Endodermal cell (in vitro differentiated cells): Measurements from ENCODE around the gene HARS2. TPM values are rescaled to one million over a fixed set of nuclear protein-coding genes. Genes with fewer than 3 reads are reported as not detected.
"Not testable (repeated sequence)": the region's sequence is repeated elsewhere in the genome, so short reads cannot be mapped to it uniquely, and the experiment has no call there.

Source experiments
- DNase-seq: peaks from one replicate; pipeline ENCODE4 v3.0.0-alpha.2; 2017
- H3K27ac ChIP-seq: 2 replicates; pipeline ENCODE4 v1.5.1; 2013; ENCODE audit warnings: mild to moderate bottlenecking, low read depth, low read length, moderate library complexity
- H3K27me3 ChIP-seq: 2 replicates; pipeline ENCODE4 v1.6.1; 2013; ENCODE audit warnings: mild to moderate bottlenecking, low read length, moderate library complexity; ENCODE audit not compliant: insufficient read depth, control insufficient read depth, poor library complexity, severe bottlenecking
- H3K36me3 ChIP-seq: 2 replicates; pipeline ENCODE4 v1.7.0; 2013; ENCODE audit warnings: mild to moderate bottlenecking, low read length, moderate library complexity; ENCODE audit not compliant: control insufficient read depth, insufficient read depth
- H3K4me1 ChIP-seq: one replicate; pipeline ENCODE4 v1.7.0; 2013; ENCODE audit warnings: low read length; ENCODE audit not compliant: control insufficient read depth, insufficient read depth
- H3K4me3 ChIP-seq: 2 replicates; pipeline ENCODE4 v1.5.1; 2013; ENCODE audit warnings: mild to moderate bottlenecking, low read length, moderate library complexity
- H3K9ac ChIP-seq: 2 replicates; pipeline ENCODE4 v1.6.1; 2013; ENCODE audit warnings: mild to moderate bottlenecking, low read length, moderate library complexity; ENCODE audit not compliant: poor library complexity, severe bottlenecking; ENCODE audit errors: extremely low read depth
- H3K9me3 ChIP-seq: 2 replicates; pipeline ENCODE4 v1.6.1; 2013; ENCODE audit warnings: mild to moderate bottlenecking, low read length, moderate library complexity; ENCODE audit not compliant: control insufficient read depth
- H3K27ac Mint-ChIP-seq: 2 replicates; pipeline ENCODE4 v1.8.0; 2020; ENCODE audit warnings: mixed read lengths
- H3K27me3 Mint-ChIP-seq: 2 replicates; pipeline ENCODE4 v1.8.0; 2021; ENCODE audit warnings: mild to moderate bottlenecking, mixed read lengths; ENCODE audit not compliant: insufficient read depth
- H3K36me3 Mint-ChIP-seq: 2 replicates; pipeline ENCODE4 v1.8.0; 2020; ENCODE audit warnings: low read depth, mixed read lengths
- H3K4me1 Mint-ChIP-seq: 2 replicates; pipeline ENCODE4 v1.8.0; 2020; ENCODE audit warnings: mixed read lengths
- H3K4me3 Mint-ChIP-seq: 2 replicates; pipeline ENCODE4 v1.8.0; 2020; ENCODE audit warnings: mild to moderate bottlenecking, moderate library complexity, mixed read lengths
- H3K9me3 Mint-ChIP-seq: 2 replicates; pipeline ENCODE4 v1.8.0; 2020; ENCODE audit warnings: mild to moderate bottlenecking, mixed read lengths
- CTCF ChIP-seq: fragments of 200-600 bp; sonication (generic); conservative IDR thresholded peaks from 2 replicates; pipeline ENCODE4 v1.5.0; 2021; ENCODE audit warnings: antibody characterized with exemption, mild to moderate bottlenecking
- WGBS, 2 experiments: methylation state at CpG; one replicate each; pipeline versions ENCODE4 v1.1.5 to v1.1.7; 2013; ENCODE audit warnings: missing lambda C conversion rate in 2 of 2, mixed read lengths in 1 of 2; ENCODE audit not compliant: insufficient coverage in 1 of 2, insufficient read length in 1 of 2; 5-methylcytosine and 5-hydroxymethylcytosine counted together
- total RNA-seq, 2 donors: library from RNA; stranded (reverse); fragmentation: NEBNext Ultra II Directional in 1 of 2; extraction: Animal tissue kit (Norgen Biotek cat#: 25700) in 1 of 2; gene quantifications; 2 replicates in 1 of 2; 3 replicates in 1 of 2; pipeline ENCODE4 v1.2.1, GENCODE V29; 2021

The HARS2 gene
- total RNA-seq, 2 donors from 2014 or later: 30.9 to 35.5 TPM

GRCh38 chr5:140647042-140647419 lies 44.2 kb upstream of the HARS2 start:
- Mint-ChIP-seq H3K4me1 (peaks cover 9% of the 10 kb centered on the region), H3K4me3 (peak overlapping the region; percentile 88), H3K27ac (peak overlapping the region; percentile 94), H3K36me3 (peaks cover 56% of the 10 kb centered on the region), H3K9me3 (no peaks in the 10 kb centered on the region), H3K27me3 (no peaks in the 10 kb centered on the region)
- Histone ChIP-seq H3K36me3 (peaks cover 69% of the 10 kb centered on the region), H3K4me3 (peak overlapping the region; percentile 99), H3K27me3 (no peaks in the 10 kb centered on the region), H3K9ac (peak overlapping the region; percentile 87), H3K4me1 (peaks cover 3% of the 10 kb centered on the region), H3K9me3 (no peaks in the 10 kb centered on the region), H3K27ac (peak overlapping the region; percentile 53)
- 2 to 7% methylated on average over 14 to 27 of the region's 27 CpGs for WGBS, 2 experiments
- no peak for DNase-seq
- TF ChIP-seq CTCF: no peak

GRCh38 chr5:140658870-140659269 lies 32.4 kb upstream of the HARS2 start:
- WGBS, 2 experiments: 96 to 98% methylated on average over 15 to 17 of the region's 17 CpGs
- Histone ChIP-seq H3K27me3 (no peaks in the 10 kb centered on the region), H3K36me3 (peaks cover 87% of the 10 kb centered on the region), H3K27ac (no peak overlapping the region), H3K9ac (no peak overlapping the region), H3K9me3 (no peaks in the 10 kb centered on the region), H3K4me3 (no peak overlapping the region), H3K4me1 (no peaks in the 10 kb centered on the region)
- TF ChIP-seq CTCF: no peak
- Mint-ChIP-seq H3K27ac (no peak overlapping the region), H3K4me3 (no peak overlapping the region), H3K36me3 (peaks cover 80% of the 10 kb centered on the region), H3K27me3 (no peaks in the 10 kb centered on the region), H3K9me3 (no peaks in the 10 kb centered on the region), H3K4me1 (no peaks in the 10 kb centered on the region)
- DNase-seq: no peak

- not testable (repeated sequence) for H3K9ac ChIP-seq, H3K4me3 Mint-ChIP-seq, H3K9me3 ChIP-seq, H3K4me1 Mint-ChIP-seq, H3K27ac ChIP-seq, H3K9me3 Mint-ChIP-seq, H3K27me3 Mint-ChIP-seq, H3K4me1 ChIP-seq, H3K27ac Mint-ChIP-seq, DNase-seq, H3K4me3 ChIP-seq, H3K27me3 ChIP-seq
- H3K36me3 Mint-ChIP-seq: peaks cover 65% of the 10 kb centered on the region
- 85 to 96% methylated on average over 3 to 6 of the region's 6 CpGs for WGBS, 2 experiments
- peaks cover 72% of the 10 kb centered on the region for H3K36me3 ChIP-seq
These were observed 30.9 kb upstream of the HARS2 start for GRCh38 chr5:140660371-140660770.

GRCh38 chr5:140664030-140664358 lies 27.3 kb upstream of the HARS2 start:
- Histone ChIP-seq H3K4me1 (no peaks in the 10 kb centered on the region), H3K27ac (peak overlapping the region; percentile 72), H3K9ac (peak overlapping the region; percentile 52), H3K4me3 (peak overlapping the region; percentile 87), H3K27me3 (no peaks in the 10 kb centered on the region), H3K36me3 (peaks cover 58% of the 10 kb centered on the region), H3K9me3 (no peaks in the 10 kb centered on the region)
- H3K9me3 Mint-ChIP-seq: no peaks in the 10 kb centered on the region
- DNase-seq: no peak
- 74 to 76% methylated on average over 18 of the region's 18 CpGs for WGBS, 2 experiments
- peaks cover 8% of the 10 kb centered on the region for H3K4me1 Mint-ChIP-seq
- TF ChIP-seq CTCF: no peak
- no peaks in the 10 kb centered on the region for H3K27me3 Mint-ChIP-seq
- peak overlapping the region; percentile 91 for H3K27ac Mint-ChIP-seq
- H3K36me3 Mint-ChIP-seq: peaks cover 66% of the 10 kb centered on the region
- H3K4me3 Mint-ChIP-seq: peak overlapping the region; percentile 99
